Ovary (tissue), 3 donors: Measurements from ENCODE around the gene AGBL5.

ENCODE experiments used
- CTCF ChIP-seq, 3 donors: fragments of 450-650 bp in 2 of 3; fragments of 200-600 bp in 1 of 3; IDR thresholded peaks; one replicate each; pipeline versions ENCODE4 v1.5.1 to v1.8.0; 2016 to 2022; ENCODE audit warnings: antibody characterized with exemption in 3 of 3, mild to moderate bottlenecking in 1 of 3
- EP300 ChIP-seq: sonication (generic); formaldehyde crosslinking; IDR thresholded peaks from one replicate; pipeline ENCODE4 v1.6.1; 2017; ENCODE audit warnings: antibody characterized with exemption
- POLR2A ChIP-seq: fragments of 450-650 bp; IDR thresholded peaks from one replicate; pipeline ENCODE4 v1.6.1; 2017; ENCODE audit warnings: antibody characterized with exemption, mild to moderate bottlenecking, moderate library complexity
- donor health status: DM: no; HTN: no; CAD: no.

DNA sequence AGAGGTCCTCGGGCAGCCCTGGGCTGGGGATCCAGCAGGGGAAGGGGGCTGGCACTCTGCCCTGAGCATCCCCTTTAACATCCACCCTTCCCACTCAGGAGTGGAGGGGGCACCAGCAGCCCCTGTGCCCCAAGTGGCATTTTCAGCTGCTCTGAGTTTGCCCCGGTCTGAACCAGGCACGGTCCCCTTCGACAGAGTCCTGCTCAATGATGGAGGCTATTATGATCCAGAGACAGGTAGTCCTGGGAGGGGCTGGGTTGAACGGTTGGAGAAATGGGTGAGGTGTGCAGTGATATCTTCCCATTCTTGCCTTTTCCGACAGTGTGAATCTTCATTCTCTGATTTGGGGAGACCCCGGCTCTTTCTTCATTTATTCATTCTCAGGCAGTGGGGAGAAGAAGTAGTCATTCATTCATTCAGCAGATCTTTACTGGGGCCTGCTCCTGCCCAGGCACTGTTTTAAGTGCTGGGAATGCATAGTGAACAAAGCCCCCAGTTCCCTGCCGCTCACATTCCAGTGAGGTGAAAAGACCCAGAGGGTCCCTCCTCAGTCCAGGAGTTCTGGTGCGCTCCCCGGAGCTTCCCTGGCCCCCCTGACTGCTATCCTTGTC is 33.7 kb downstream of the AGBL5 start:
- TF ChIP-seq POLR2A, result no peak
- TF ChIP-seq CTCF (IDR thresholded peaks at IDR 0.05), result no peak
- no peak for TF ChIP-seq EP300
